Amniotic stem cell (primary cell): ENCODE measurements around the gene HMGA1.

Experiments
- DNase-seq: peaks from one replicate; lab custom pipeline; 2025; lab: John Stamatoyannopoulos, UW

Gene HMGA1

GRCh38 chr6:34292954-34293353, 56.3 kb downstream of the HMGA1 start:
- no peak for DNase-seq

- no peak for DNase-seq
Measured at GRCh38 chr6:34295721-34296120, 59.0 kb downstream of the HMGA1 start.
